ENCODE results near the gene LITAFD.
A peak's percentile ranks its signal among the peaks of the same experiment; 100 is the strongest.

Gene LITAFD

GRCh38 chr16:8855051-8855786 lies 26.9 kb upstream of the LITAFD start:
- no peak for DNase-seq (ENCODE audit: extremely low spot score, insufficient read length, low read depth)
- FAIRE-seq, result no peak

- no peak for DNase-seq (ENCODE audit: extremely low spot score, insufficient read length, low read depth)
These were observed 26.2 kb upstream of the LITAFD start for GRCh38 chr16:8855972-8856371.

GRCh38 chr16:8858994-8859912 lies 22.9 kb upstream of the LITAFD start:
- FAIRE-seq, result no peak

More at GRCh38 chr16:8855972-8856371, 26.2 kb upstream of the LITAFD start:
- no peak for FAIRE-seq

GRCh38 chr16:8859913-8860881 lies 22.0 kb upstream of the LITAFD start:
- DNase-seq (ENCODE audit: extremely low spot score, insufficient read length, low read depth) (no peak), FAIRE-seq (no peak)

More at GRCh38 chr16:8858994-8859912, 22.9 kb upstream of the LITAFD start:
- DNase-seq (ENCODE audit: extremely low spot score, insufficient read length, low read depth), result no peak

GRCh38 chr16:8861563-8862308 lies 20.4 kb upstream of the LITAFD start:
- DNase-seq (ENCODE audit: extremely low spot score, insufficient read length, low read depth) (no peak), FAIRE-seq (no peak)

- FAIRE-seq (no peak), DNase-seq (ENCODE audit: extremely low spot score, insufficient read length, low read depth) (no peak)
These were observed 19.6 kb upstream of the LITAFD start for GRCh38 chr16:8862309-8863130.

GRCh38 chr16:8863594-8864424 lies 18.3 kb upstream of the LITAFD start:
- no peak for DNase-seq (ENCODE audit: extremely low spot score, insufficient read length, low read depth)

GRCh38 chr16:8864480-8865110 lies 17.6 kb upstream of the LITAFD start:
- no peak for DNase-seq (ENCODE audit: extremely low spot score, insufficient read length, low read depth)
- FAIRE-seq, result no peak

More at GRCh38 chr16:8863594-8864424, 18.3 kb upstream of the LITAFD start:
- no peak for FAIRE-seq

- FAIRE-seq (no peak), DNase-seq (ENCODE audit: extremely low spot score, insufficient read length, low read depth) (no peak)
These were observed 16.8 kb upstream of the LITAFD start for GRCh38 chr16:8865145-8865882.

- FAIRE-seq, result no peak
- no peak for DNase-seq (ENCODE audit: extremely low spot score, insufficient read length, low read depth)
These were observed 15.8 kb upstream of the LITAFD start for GRCh38 chr16:8866118-8866883.

- DNase-seq (ENCODE audit: extremely low spot score, insufficient read length, low read depth) (no peak), FAIRE-seq (no peak)
These were observed 15.3 kb upstream of the LITAFD start for GRCh38 chr16:8866884-8867215.

- no peak for DNase-seq (ENCODE audit: extremely low spot score, insufficient read length, low read depth)
- FAIRE-seq, result peak; percentile 5
These were observed 14.8 kb upstream of the LITAFD start for GRCh38 chr16:8867216-8867931.

GRCh38 chr16:8867932-8868415 lies 14.2 kb upstream of the LITAFD start:
- FAIRE-seq (no peak), DNase-seq (ENCODE audit: extremely low spot score, insufficient read length, low read depth) (no peak)

GRCh38 chr16:8868416-8869211 lies 13.5 kb upstream of the LITAFD start, which contains the start of gene CARHSP1:
Gene CARHSP1, minus strand, starts transcription at chr16:8869006. Its CDS starts 9,678 bp downstream, at chr16:8859328.
- peak; percentile 48 for FAIRE-seq
- DNase-seq (ENCODE audit: extremely low spot score, insufficient read length, low read depth), result peak; percentile 92
